Activated naive CD4-positive, alpha-beta T cell treated with anti-CD3 and anti-CD28 coated beads, Interleukin-2, amount 10 ng/mL, durations not matched to agents 7 days and 5 days (primary cell): Measurements from ENCODE around the gene EXD2.

Source experiments
- CTCF ChIA-PET: fragments of 350-600 bp; sonication (Branson Sonifier 250); formaldehyde crosslinking; loops from one replicate; lab custom pipeline; 2021; ENCODE audit warnings: antibody characterized with exemption; lab: Charles Lee
- DNase-seq: peaks from one replicate; pipeline ENCODE4 v3.0.0-alpha.2; 2020
- H3K27ac Mint-ChIP-seq: one replicate; pipeline ENCODE4 v1.8.0; 2021; ENCODE audit warnings: mild to moderate bottlenecking, moderate library complexity, mixed read lengths
- H3K27me3 Mint-ChIP-seq: one replicate; pipeline ENCODE4 v1.8.0; 2021; ENCODE audit warnings: mild to moderate bottlenecking, mixed read lengths
- H3K36me3 Mint-ChIP-seq: one replicate; pipeline ENCODE4 v1.8.0; 2021; ENCODE audit warnings: mixed read lengths
- H3K4me1 Mint-ChIP-seq: one replicate; pipeline ENCODE4 v1.8.0; 2021; ENCODE audit warnings: mixed read lengths
- H3K4me3 Mint-ChIP-seq: one replicate; pipeline ENCODE4 v1.8.0; 2021; ENCODE audit warnings: mild to moderate bottlenecking, moderate library complexity, mixed read lengths
- H3K9me3 Mint-ChIP-seq: one replicate; pipeline ENCODE4 v1.8.0; 2021; ENCODE audit warnings: mixed read lengths

Gene EXD2

DNA sequence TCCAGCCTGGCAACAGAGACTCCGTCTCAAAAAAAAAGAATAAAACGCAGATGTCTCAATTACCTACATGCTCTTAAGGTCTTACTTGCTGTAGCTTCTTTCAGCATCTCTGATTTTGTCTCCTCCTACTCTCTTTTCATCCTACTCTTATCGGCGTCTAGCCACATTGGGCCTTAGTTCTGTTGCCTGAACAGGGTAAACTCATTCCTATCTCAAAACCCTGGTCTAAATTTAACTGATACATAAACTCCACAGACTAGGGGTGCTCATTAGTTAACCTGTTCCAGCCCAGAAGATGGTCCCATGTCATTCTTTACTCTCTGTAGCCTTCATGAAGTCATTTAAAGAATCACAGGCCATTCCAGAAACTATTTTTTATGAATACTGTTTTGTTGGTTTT is 33.6 kb downstream of the EXD2 start:
- no peak overlapping the region for H3K27ac Mint-ChIP-seq
- CTCF ChIA-PET = no interaction called here
- peaks cover 2% of the 10 kb centered on the region for H3K36me3 Mint-ChIP-seq
- no peak for DNase-seq
- H3K4me1 Mint-ChIP-seq = no peaks in the 10 kb centered on the region
- H3K9me3 Mint-ChIP-seq = no peaks in the 10 kb centered on the region
- H3K27me3 Mint-ChIP-seq = no peaks in the 10 kb centered on the region
- H3K4me3 Mint-ChIP-seq = no peak overlapping the region

DNA sequence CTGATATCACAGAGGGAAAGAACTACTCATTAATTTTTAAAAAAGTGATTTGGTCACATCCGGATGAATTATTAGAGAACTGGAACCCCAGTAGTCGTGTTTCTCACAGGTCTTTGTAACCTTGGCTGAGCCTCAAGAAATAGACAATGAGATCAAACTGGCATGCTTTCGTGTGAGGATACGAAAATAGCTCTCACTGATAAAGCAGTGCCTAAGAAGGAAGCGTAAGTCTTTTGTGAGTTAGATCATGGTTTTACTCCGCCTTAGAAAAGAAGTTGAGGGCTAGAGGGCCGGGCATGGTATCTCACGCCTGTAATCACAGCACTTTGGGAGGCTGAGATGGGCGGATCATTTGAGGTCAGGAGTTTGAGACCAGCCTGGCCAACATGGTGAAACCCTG is 34.9 kb downstream of the EXD2 start:
- Mint-ChIP-seq H3K4me1 (no peaks in the 10 kb centered on the region), H3K36me3 (peaks cover 2% of the 10 kb centered on the region), H3K9me3 (no peaks in the 10 kb centered on the region), H3K4me3 (no peak overlapping the region), H3K27ac (no peak overlapping the region), H3K27me3 (no peaks in the 10 kb centered on the region)
- no peak for DNase-seq
- CTCF ChIA-PET = interaction anchor here (1.1 kb wide), 1 partner anchor 363 kb away, joined by 4 read pairs; no protein-coding TSS in a partner anchor

DNA sequence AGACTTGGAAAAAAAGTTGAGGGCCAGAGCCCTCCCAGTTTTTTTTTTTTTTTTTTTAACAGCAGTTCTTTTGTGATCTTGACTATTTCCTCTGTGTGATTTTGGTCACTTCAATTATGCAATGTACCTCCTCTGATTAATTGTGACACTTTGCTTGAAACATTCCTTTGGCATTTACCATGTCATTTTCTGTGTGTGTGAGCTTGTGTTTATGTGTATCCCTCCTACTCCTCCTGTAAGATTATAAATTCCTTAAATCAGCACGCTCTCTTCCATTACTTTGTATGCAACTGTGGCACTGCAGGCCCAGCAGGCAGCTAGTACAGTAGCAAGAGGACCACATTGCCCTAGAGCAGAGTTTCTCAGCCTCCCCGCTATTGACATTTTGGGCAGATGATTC is 35.4 kb downstream of the EXD2 start:
- CTCF ChIA-PET = interaction anchor here (0.7 to 1.1 kb wide), 2 partner anchors 248 to 364 kb away, joined by 3 to 4 read pairs; no protein-coding TSS in a partner anchor
- Mint-ChIP-seq H3K4me1 (no peaks in the 10 kb centered on the region), H3K36me3 (peaks cover 4% of the 10 kb centered on the region), H3K27ac (no peak overlapping the region), H3K27me3 (no peaks in the 10 kb centered on the region), H3K9me3 (no peaks in the 10 kb centered on the region), H3K4me3 (no peak overlapping the region)
- DNase-seq = no peak

DNA sequence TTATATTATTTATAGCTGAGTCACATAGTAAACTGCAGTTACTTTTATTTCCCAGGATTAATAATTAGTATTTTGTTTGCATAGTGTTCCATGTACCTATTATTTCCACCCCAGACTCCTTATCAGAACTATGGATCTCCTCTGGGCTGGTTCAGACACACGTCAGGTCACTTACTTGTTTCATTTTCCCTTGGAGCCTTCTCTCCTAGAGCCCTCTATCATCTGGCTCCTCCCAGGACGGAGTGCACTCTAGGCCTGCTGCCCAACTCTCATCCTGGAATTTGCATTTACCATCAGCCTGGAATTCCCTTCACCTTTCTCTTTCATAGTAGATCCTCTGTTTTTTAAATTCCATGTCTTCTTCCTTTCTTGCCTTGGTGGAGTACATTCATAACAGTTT is 40.2 kb downstream of the EXD2 start:
- CTCF ChIA-PET = no interaction called here
- no peak for DNase-seq
- no peak overlapping the region for H3K27ac Mint-ChIP-seq
- no peak overlapping the region for H3K4me3 Mint-ChIP-seq
- no peaks in the 10 kb centered on the region for H3K4me1 Mint-ChIP-seq
- H3K36me3 Mint-ChIP-seq = peaks cover 4% of the 10 kb centered on the region
- H3K27me3 Mint-ChIP-seq = no peaks in the 10 kb centered on the region
- H3K9me3 Mint-ChIP-seq = no peaks in the 10 kb centered on the region

DNA sequence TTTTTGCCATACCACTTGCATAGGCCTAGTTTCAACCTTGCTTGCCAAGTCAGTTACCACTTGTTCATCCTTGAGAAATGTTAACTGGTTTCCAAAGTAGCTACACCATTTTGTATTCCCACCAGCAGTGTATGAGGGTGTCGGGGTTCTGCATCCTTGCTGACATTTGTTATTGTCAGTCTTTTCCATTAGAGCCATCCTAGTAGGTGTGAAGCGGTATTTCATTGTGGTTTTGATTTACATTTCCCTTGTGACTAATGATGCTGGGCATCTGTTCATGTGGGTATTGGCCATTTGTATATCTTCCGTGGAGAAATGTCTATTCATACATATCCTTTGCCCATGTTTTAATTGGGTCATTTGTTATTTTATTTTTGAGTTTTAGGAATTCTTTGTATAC is 41.1 kb downstream of the EXD2 start:
- H3K4me1 Mint-ChIP-seq = no peaks in the 10 kb centered on the region
- H3K27ac Mint-ChIP-seq = no peak overlapping the region
- H3K4me3 Mint-ChIP-seq = no peak overlapping the region
- CTCF ChIA-PET = interaction anchor here (1.3 to 1.8 kb wide), 2 partner anchors 8 to 103 kb away, joined by 3 to 8 read pairs; no protein-coding TSS in a partner anchor
- no peak for DNase-seq
- H3K27me3 Mint-ChIP-seq = no peaks in the 10 kb centered on the region
- peaks cover 6% of the 10 kb centered on the region for H3K36me3 Mint-ChIP-seq
- no peaks in the 10 kb centered on the region for H3K9me3 Mint-ChIP-seq

DNA sequence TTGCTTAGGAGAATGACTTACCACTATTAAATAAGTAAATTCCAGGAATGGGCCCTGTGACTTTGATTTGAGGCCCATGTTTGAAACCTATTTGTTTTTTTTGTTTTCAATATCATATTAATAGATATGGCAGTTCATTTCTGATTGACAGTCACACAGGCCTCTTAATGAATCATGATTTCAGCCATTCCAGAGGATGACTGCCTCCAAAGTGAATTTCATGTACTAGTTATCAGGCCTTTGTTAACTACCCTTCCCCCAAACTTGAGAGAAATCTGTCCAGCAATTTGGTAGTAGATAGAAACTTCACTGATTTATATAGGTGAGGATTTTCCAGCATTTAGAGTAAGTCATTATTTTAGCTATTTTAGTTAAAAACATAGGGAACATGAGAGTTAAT is 42.8 kb downstream of the EXD2 start:
- no peaks in the 10 kb centered on the region for H3K4me1 Mint-ChIP-seq
- no peaks in the 10 kb centered on the region for H3K9me3 Mint-ChIP-seq
- DNase-seq = no peak
- no peak overlapping the region for H3K4me3 Mint-ChIP-seq
- CTCF ChIA-PET = interaction anchor here (1.6 to 1.8 kb wide), 2 partner anchors 8 to 104 kb away, joined by 5 to 8 read pairs; no protein-coding TSS in a partner anchor
- no peak overlapping the region for H3K27ac Mint-ChIP-seq
- H3K27me3 Mint-ChIP-seq = no peaks in the 10 kb centered on the region
- H3K36me3 Mint-ChIP-seq = peaks cover 6% of the 10 kb centered on the region

DNA sequence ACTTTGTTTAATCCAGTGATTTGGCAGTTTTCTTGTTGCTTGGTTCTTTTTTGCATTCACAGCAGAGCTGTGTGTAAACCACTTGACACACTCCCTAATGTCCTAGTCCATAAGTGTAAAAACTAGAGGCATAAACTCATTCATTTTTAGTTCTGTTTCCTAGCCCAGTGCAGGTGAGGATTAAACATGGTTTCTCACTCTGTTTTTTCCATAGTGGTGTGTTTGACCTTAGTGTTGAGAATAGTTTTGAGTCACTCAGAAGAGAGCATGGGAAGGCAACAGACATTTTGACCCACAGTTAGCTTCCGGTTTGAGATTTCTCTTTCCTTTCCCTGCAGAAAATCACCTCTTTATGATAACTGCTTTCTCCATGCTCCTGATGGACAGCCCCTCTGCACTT is 44.4 kb downstream of the EXD2 start:
- DNase-seq = no peak
- Mint-ChIP-seq H3K36me3 (peaks cover 6% of the 10 kb centered on the region), H3K27ac (no peak overlapping the region), H3K4me3 (no peak overlapping the region), H3K9me3 (no peaks in the 10 kb centered on the region), H3K4me1 (no peaks in the 10 kb centered on the region), H3K27me3 (no peaks in the 10 kb centered on the region)
- CTCF ChIA-PET = interaction anchor here (1.1 to 1.5 kb wide), 3 partner anchors 101 to 224 kb away, joined by 3 to 4 read pairs (median 4); no protein-coding TSS in a partner anchor

DNA sequence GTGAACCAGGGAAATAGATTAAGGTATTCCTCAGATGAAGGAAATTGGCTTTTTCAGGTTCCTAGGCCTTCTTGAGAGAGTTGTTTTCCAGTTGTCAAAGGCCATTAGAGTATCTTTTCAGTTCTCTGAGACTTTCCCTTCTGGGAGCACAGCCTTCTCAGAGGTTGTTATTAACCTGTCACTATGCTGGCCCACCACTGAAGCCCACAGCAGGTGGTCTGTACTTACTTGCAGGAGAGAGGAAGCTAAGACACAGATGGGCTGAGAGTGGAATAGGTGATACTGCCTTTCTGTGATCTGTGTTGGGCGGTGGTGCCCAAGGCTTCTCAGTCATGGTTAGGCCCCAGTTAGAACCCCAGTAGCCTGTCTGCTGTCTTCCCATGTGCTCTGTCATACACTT is 45.8 kb downstream of the EXD2 start:
- Mint-ChIP-seq H3K27me3 (no peaks in the 10 kb centered on the region), H3K9me3 (no peaks in the 10 kb centered on the region), H3K4me3 (no peak overlapping the region), H3K36me3 (peaks cover 3% of the 10 kb centered on the region), H3K27ac (no peak overlapping the region), H3K4me1 (no peaks in the 10 kb centered on the region)
- CTCF ChIA-PET = interaction anchor here (1.1 kb wide), 1 partner anchor 107 kb away, joined by 4 read pairs; no protein-coding TSS in a partner anchor
- DNase-seq = no peak

DNA sequence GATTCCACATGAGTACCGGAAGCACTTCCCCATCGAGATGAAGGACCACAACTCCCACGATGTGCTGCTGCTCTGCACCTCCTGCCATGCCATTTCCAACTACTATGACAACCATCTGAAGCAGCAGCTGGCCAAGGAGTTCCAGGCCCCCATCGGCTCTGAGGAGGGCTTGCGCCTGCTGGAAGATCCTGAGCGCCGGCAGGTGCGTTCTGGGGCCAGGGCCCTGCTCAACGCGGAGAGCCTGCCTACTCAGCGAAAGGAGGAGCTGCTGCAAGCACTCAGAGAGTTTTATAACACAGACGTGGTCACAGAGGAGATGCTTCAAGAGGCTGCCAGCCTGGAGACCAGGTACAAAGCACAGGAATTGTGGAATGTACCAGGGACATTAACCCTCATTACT is 46.3 kb downstream of the EXD2 start:
- DNase-seq = no peak
- CTCF ChIA-PET = interaction anchor here (1.2 kb wide), 1 partner anchor 108 kb away, joined by 4 read pairs; no protein-coding TSS in a partner anchor
- no peaks in the 10 kb centered on the region for H3K27me3 Mint-ChIP-seq

DNA sequence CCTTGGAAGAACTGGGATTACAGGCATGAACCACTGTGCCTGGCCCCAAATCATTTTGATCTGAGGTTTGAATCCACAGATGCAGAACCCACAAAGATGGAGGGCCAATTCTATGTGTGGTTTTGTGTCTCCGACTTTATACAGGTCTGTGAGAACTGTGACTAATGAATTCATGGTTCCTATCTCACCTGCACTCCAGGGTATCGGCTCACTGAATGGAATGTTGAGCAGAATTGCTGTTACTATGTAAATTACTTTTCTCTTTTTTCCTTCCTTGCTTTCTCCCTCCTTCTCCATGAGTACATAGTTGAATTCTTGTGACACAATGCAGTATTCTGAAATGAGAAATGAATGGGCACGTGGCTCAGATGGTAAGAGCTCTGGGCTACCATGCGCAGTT is 47.6 kb downstream of the EXD2 start:
- peaks cover 3% of the 10 kb centered on the region for H3K36me3 Mint-ChIP-seq
- no peaks in the 10 kb centered on the region for H3K9me3 Mint-ChIP-seq
- H3K4me3 Mint-ChIP-seq = no peak overlapping the region

More for the DNA sequence above, 46.3 kb downstream of the EXD2 start:
- Mint-ChIP-seq H3K9me3 (no peaks in the 10 kb centered on the region), H3K4me1 (no peaks in the 10 kb centered on the region), H3K27ac (no peak overlapping the region), H3K36me3 (peaks cover 3% of the 10 kb centered on the region), H3K4me3 (no peak overlapping the region)

DNA sequence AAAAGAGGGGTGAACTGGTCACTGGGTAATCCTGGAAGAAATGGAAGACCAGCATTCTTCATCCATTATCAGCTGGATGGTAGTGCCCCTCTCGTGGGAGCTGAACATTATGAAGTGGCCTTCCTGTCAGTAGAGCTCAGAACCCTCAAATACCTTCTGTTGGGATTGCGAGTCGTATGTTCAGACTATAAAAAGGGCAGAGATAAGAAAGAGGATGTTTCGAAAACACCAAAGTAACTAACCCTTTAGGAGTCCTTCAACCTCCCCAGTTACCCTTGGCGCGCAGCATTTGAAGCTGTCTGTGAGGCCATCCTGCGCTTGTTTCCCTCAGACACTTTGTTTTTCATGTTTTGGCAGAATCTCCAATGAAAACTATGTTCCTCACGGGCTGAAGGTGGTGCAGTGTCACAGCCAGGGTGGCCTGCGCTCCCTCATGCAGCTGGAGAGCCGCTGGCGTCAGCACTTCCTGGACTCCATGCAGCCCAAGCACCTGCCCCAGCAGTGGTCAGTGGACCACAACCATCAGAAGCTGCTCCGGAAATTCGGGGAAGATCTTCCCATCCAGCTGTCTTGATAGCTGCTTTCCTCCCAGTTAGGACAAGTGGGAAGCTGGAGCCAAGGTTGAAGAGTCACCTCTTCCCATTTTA is 49.4 kb downstream of the EXD2 start:
- no peak overlapping the region for H3K4me3 Mint-ChIP-seq
- peaks cover 3% of the 10 kb centered on the region for H3K36me3 Mint-ChIP-seq
- H3K4me1 Mint-ChIP-seq = no peaks in the 10 kb centered on the region
- no peaks in the 10 kb centered on the region for H3K9me3 Mint-ChIP-seq
- CTCF ChIA-PET = interaction anchor here (0.6 to 2.9 kb wide), 5 partner anchors 8 to 234 kb away, joined by 3 to 10 read pairs (median 5); no protein-coding TSS in a partner anchor
- H3K27me3 Mint-ChIP-seq = no peaks in the 10 kb centered on the region
- H3K27ac Mint-ChIP-seq = no peak overlapping the region
- DNase-seq = no peak

More for the DNA sequence above, 47.6 kb downstream of the EXD2 start:
- H3K4me1 Mint-ChIP-seq = no peaks in the 10 kb centered on the region
- H3K27ac Mint-ChIP-seq = no peak overlapping the region
- no peak for DNase-seq
- H3K27me3 Mint-ChIP-seq = no peaks in the 10 kb centered on the region
- CTCF ChIA-PET = interaction anchor here (0.9 to 1.4 kb wide), 3 partner anchors 20 to 221 kb away, joined by 3 to 4 read pairs (median 3); no protein-coding TSS in a partner anchor

DNA sequence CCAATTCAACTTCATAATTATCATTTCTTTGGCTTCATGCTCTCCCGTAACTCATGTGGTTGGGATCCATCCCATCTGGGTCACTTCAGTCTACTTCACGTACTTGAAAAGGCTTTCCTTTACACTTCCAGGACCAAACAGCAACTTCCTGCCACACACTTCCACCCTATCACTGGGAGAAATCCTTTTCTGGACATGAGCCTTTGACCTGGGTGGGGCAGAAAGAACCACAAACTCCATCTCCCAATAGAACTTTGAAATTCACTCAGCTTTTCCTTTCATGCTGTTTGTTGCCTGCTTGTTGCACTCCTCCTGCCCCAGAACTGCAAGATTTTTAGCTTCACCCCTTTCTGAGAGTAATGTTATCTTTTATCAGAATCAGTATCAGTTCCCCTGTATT is 50.3 kb downstream of the EXD2 start:
- no peak overlapping the region for H3K4me3 Mint-ChIP-seq
- no peaks in the 10 kb centered on the region for H3K9me3 Mint-ChIP-seq
- H3K27me3 Mint-ChIP-seq = no peaks in the 10 kb centered on the region
- H3K4me1 Mint-ChIP-seq = no peaks in the 10 kb centered on the region
- H3K36me3 Mint-ChIP-seq = peaks cover 1% of the 10 kb centered on the region
- no peak overlapping the region for H3K27ac Mint-ChIP-seq
- CTCF ChIA-PET = interaction anchor here (0.8 to 2.9 kb wide), 13 partner anchors 8 to 379 kb away, joined by 3 to 22 read pairs (median 5); partner anchors contain the start of gene CCDC177
- no peak for DNase-seq

DNA sequence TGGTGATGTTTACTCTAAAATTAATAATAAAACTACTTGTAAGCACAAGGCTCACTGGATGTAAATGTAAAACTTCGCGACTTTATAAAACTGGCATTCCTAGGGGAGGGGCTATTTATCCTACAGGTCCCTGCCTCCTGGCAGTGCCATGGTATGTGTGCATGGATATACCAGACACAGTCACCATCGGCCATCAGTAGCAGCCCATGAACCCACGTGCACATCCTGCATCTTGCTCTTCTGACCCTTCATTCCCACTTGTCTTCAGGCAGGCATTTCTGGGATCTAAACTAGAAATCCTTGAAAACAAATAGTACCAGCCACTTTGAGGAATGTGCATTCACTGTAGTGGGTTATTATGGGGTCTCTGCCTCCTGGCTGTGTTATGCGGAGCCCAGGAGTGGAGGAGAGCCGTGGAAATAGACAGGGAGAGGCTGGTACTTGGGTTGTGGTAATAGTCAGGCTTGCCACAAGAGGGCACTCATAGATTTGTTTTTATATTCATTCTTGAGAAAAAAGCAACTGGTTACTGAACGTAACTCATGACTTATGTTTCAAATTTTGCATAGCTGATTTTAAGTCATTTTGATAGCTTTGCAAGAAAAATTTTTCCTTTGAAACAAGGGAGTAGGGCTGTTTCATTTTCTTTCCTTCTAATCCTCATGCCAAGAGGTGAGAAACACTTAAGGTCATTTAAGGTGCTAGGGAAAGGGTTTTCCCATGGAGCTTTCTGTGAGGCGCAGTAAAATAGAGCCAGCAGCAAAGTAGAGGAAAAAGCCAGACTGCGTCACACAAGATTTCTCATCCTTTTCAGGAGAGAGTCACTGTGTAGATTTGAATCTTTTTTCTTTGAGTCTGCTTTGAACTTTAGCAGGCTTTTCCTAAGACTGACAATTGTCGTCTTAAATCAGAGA is 51.3 kb downstream of the EXD2 start:
- CTCF ChIA-PET = interaction anchor here (0.7 to 2.9 kb wide), 23 partner anchors 9 to 380 kb away, joined by 3 to 22 read pairs (median 3); partner anchors contain the start of genes CCDC177 and GALNT16
- Mint-ChIP-seq H3K27me3 (no peaks in the 10 kb centered on the region), H3K4me3 (no peak overlapping the region), H3K36me3 (no peaks in the 10 kb centered on the region), H3K9me3 (no peaks in the 10 kb centered on the region), H3K27ac (no peak overlapping the region), H3K4me1 (no peaks in the 10 kb centered on the region)
- peak; percentile 71 for DNase-seq

DNA sequence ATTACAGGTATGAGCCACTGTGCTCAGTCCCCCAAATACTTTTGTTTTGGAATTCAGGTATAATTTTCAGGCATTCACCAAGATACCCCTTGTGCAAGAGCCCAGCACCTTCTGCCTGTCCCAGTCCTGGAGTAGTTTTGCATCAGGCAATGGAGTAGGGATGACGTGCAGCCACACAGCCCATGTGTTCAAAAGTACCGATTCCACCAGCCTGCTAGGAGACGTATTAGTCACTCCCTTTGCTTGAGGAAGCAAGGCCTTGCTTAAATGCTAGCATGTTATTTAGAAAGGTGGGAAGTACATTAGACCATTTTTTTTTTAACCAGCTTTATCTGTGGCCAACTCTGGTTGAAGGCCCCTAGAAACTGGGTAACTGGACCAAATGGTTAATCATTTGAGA is 53.6 kb downstream of the EXD2 start:
- H3K27me3 Mint-ChIP-seq = peaks cover 3% of the 10 kb centered on the region
- no peaks in the 10 kb centered on the region for H3K9me3 Mint-ChIP-seq
- H3K27ac Mint-ChIP-seq = no peak overlapping the region
- H3K4me3 Mint-ChIP-seq = no peak overlapping the region
- CTCF ChIA-PET = interaction anchor here (0.6 to 1.5 kb wide), 2 partner anchors 16 to 232 kb away, joined by 3 read pairs; no protein-coding TSS in a partner anchor
- H3K36me3 Mint-ChIP-seq = no peaks in the 10 kb centered on the region
- DNase-seq = no peak
- no peaks in the 10 kb centered on the region for H3K4me1 Mint-ChIP-seq
